HG03342 (cell line): ENCODE data around the gene TULP1.
"Not testable (repeated sequence)": the region's sequence is repeated elsewhere in the genome, so short reads cannot be mapped to it uniquely, and the experiment has no call there.

Experiments used
- ATAC-seq: cut with Tn5 transposase; IDR thresholded peaks from one replicate; pipeline ENCODE4 v1.9.1; 2021; ENCODE audit warnings: mild to moderate bottlenecking, moderate library complexity; ENCODE audit not compliant: unreplicated experiment

The TULP1 gene

GRCh38 chr6:35522151-35522550, 9.5 kb upstream of the TULP1 start:
- ATAC-seq = no peak

- no peak for ATAC-seq
Measured at GRCh38 chr6:35521235-35521634, 8.5 kb upstream of the TULP1 start.

DNA sequence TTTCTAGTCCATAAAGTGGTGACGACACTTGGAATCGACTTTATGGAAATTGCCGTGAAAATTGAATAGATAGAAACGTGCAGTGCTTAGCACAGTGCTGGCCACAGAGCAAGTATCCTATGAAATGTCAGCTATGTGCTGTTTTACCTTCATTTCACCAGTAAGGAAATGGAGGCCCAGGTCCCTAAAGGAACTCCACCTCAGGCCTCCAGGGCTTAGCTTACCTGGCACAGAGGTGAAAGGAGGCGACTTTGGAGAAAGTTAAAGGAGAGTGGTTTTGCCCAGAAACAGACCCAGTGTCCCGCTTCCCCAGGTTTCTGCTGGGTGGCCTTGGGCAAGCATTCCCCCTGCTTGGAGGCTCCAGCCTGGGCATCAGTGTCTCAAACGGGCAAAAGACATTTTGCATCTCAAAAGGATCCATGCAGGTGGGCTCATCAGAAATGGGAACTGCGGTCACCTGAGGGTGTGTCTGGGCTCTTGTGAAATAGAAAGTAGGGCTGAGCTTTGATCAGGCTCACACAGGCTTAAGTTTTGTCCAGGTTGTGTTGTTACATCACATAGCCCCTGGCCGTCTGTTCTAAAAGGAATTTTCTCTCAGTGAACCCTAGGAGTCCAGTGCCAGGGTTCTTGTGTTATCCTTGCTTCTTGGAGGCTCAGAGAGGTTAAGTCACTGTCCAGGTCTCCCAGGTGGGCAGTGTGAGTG, 6.8 kb upstream of the TULP1 start:
- no peak for ATAC-seq

DNA sequence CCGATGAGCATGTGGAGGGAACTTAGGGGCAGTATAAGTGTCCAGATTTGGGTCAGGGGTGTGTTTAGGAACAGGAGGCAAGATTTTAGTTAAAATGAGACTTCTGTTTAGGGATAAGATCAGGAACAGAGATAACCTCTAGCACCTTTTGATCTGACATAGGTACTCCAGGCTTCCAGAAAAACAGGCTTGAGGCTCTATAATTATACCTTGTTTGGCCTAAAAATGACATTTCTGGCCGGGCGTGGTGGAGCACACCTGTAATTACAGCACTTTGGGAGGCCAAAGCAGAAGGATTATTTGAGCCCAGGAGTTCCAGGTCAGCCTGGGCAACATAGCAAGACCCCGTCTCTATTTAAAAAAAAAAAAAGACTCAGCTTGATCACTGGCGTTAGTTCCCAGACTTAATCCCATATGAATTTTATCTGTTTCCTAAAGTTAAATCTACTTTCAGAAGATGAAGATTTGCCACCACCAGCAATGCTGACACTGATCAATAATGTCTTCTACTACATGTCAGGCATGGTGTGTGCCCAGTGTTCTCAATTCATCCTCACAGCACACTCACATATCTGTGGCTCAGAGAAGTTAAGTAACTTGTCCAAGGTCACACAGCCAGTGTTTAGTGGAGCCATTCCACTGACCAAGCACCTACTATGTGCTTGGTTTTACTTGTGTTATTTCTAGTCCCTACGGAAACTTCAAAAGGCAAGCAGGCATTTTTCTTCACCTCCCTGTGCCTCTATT, 6.0 kb upstream of the TULP1 start:
- ATAC-seq = no peak

- ATAC-seq = not testable (repeated sequence)
Measured at GRCh38 chr6:35517978-35518377, 5.3 kb upstream of the TULP1 start.

DNA sequence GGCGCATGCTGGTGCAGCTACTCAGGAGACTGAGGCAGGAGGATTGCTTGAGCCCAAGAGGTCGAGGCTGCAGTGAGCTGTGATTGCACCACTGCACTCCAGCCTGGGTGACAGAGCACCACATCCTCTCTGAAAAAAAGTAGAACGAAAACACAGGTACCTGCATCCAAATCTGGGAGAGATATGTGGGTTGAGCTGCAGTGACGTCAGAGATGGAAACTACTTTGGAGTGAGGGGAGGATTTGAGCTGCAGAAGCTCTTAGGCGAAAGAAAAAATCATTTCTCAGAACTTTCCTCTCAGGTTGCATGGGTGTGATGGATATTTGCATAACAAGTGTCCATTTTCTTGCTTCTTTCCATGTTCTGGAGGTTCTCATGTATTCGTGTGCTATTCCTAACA, 4.0 kb upstream of the TULP1 start:
- no peak for ATAC-seq

- ATAC-seq = not testable (repeated sequence)
Measured at GRCh38 chr6:35515939-35516338, 3.2 kb upstream of the TULP1 start.

DNA sequence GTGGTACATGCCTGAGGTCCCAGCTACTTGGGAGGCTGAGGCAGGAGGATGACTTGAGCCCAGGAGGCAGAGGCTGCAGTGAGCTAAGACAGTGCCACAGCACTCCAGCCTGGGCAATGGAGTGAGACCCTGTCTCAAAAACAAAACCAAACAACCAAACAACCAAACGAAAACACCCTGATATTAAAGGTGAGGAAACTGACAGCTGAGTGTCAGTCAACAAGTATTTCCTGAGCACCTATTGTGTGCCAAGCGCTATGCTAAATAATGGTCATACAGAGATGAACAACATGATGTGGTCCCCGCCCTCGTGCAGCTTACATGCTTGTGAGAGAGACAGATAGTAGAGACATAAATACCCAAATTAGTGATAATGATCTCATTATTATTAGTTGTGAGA, 1.9 kb upstream of the TULP1 start:
- no peak for ATAC-seq

DNA sequence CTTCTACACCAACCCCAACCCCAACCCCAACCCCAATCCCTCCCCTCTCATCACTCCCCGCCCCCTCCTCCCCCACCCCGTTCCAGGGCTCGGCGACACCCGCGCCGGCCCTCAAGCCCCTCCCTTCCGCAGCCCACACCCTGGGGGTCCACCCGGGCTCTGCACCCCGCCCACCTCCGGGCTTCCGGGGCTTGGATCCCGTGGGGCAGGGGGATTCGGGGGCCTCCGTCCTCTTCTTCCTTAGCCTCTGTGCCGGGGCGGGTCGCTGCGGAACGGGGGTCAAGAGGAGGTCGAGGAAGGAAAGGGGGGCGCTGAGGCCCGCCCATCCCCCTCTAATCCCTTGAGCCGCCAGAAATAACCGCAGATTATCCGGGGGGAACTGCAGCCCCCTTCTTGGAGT, 690 bp downstream of the TULP1 start:
- ATAC-seq = no peak

DNA sequence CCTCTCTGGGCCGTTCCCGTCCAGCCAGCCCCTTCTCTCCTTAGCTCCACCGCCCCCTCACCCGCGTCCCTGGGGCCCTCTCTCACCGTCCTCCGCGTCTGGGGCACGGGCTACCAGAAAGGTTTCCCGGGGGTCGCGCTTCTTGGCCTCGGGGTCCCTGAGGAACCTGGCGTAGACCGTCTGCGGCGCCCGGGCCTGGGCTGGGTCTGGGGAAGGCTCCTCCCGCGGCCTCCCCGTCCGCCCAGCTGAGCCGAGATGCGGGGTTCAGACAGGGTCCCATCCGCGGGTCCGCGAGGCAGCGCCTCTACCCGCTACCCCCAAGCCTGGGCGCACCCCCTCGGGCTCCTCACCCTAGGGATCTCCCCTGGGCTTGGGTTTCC, 1.1 kb downstream of the TULP1 start:
- ATAC-seq = no peak

- no peak for ATAC-seq
Measured at GRCh38 chr6:35510916-35511561, 1.7 kb downstream of the TULP1 start.

DNA sequence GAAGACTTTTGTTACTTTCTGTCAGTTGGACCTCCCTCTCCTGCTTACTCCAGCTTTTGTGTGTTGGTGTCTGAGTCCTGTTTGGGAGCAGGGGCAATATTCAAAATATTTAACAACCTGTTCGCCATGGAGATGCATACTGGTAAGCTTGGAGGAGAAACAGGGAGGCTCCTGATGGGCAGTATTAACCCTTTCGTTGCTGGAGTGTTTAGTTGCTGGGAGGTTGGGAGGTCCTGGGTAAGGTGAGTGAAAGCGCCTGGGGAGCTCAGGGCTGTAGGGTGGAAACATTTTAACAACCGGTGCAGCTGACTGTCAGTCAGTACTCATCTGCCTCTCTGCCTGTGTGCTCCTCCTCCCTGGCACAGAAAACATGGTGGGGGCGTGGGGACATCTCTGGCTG, 4.2 kb downstream of the TULP1 start:
- no peak for ATAC-seq

- no peak for ATAC-seq
Measured at GRCh38 chr6:35508027-35508426, 4.7 kb downstream of the TULP1 start.

GRCh38 chr6:35507221-35507620, 5.5 kb downstream of the TULP1 start:
- ATAC-seq = no peak

- ATAC-seq = no peak
Measured at GRCh38 chr6:35506536-35506935, 6.2 kb downstream of the TULP1 start.

DNA sequence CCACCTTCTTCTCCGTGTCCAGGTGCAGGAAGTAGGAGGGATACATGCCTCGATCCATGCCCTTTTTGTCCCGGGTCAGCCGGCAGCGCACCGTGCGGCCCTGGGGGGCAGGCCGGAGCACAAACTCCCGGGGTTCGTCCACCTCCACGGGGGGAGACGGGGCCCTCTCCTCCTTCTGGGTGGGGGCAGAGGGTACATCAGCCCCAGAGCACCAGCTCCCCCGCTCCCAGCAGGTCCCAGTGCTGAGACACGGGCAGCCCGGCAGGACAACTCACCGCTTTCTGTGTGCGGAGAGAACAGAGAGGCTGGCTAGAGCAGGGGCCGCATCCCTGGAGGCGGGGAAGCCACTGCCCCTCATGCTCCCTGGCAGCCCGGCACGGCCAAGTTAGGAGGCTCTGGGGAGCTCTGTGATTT, 6.7 kb downstream of the TULP1 start:
- ATAC-seq = no peak

DNA sequence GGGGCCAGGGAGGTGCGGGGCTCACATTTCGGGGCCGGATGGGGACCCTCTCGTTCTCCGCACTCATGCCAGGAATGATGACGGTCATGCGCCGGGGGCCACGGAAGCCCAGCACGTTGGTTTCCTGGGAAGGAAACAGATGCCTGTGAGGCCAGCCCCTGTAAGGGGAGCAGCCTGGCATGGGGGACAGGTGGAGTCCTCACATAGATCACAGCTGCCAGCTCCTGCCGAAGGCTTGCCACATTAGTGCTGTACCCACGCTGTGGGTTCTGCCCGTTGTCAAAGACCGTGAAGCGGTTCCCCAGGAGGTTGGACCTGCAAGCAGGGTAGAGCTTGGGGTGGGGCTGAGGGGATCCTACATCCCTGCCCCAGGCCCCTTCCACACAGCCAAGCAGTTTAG, 9.2 kb downstream of the TULP1 start:
- no peak for ATAC-seq

GRCh38 chr6:35501784-35502183, 10.9 kb downstream of the TULP1 start:
- ATAC-seq = no peak

DNA sequence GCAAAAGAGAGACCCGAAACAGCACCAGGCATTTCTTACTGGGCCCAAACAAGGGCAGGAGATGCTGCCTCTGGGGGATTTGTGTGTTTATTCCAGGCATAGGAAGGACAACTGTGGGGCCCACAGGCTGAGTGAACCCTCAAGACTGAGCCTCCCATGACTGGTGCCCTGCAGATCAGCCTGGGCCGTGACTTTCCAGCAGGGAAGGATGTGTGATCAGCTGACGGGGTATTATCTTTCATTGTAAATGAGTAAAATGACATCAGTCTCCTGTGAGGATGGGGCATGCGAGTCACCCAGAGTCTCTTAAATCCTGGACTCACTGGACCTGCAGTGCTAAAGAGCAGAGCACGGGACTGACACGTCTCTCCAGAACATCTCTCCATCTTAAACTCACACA, 11.9 kb downstream of the TULP1 start:
- no peak for ATAC-seq

DNA sequence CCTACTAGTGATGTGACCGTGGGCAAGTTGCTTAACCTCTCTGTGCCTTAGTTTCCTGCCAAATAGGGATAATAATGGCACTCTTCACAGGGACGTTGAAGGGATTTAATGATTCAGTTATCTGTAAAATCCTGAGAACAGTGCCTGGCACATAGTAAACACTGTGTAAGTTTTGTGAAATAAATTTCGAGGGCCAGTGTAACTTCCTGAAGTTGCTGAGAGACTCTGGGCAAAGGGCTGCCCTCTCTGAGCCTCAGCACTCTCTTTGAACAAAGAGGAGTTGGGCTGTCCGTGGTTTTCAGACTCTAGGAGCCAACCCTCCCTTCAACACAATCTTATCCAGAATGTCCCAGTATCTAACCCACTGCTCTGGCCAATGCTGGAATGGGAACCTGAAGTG, 13.3 kb downstream of the TULP1 start:
- no peak for ATAC-seq

DNA sequence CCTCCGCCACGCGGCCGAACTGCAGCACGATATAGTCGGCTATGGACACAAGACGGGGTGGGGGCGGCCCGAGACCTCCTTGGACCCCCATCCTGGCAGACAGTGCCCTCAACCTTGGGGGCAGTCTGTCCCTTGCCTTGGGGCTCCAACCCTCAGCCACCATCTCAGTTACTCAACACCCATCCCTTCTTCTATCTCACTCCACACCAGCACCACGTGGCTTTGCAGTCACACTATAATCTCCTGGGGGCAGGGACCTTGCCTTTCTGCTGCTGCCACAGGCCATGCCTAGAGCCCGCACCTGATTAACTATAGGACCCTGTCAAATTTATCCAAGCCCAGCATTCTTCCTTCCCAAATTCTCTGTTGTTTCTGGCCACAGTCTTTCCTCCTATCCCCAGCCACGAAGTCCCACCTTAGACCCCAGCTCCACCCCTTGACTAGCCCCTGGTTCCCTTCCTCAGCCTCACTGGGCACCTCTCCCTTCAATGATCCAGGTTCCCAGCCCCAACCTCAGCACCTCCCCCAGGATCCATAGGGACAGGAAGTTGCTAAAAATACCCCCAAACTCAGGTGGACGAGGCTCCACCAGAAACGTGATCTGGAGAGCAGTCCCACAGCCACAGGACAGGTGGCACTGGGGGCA, 14.2 kb downstream of the TULP1 start:
- no peak for ATAC-seq
